NCI-H128 (cell line): ENCODE results near the gene P2RY11.

Experiments used
- DNase-seq: peaks from one replicate; lab custom pipeline; 2025; ENCODE audit not compliant: unreplicated experiment; lab: John Stamatoyannopoulos, UW

P2RY11 gene, protein sequence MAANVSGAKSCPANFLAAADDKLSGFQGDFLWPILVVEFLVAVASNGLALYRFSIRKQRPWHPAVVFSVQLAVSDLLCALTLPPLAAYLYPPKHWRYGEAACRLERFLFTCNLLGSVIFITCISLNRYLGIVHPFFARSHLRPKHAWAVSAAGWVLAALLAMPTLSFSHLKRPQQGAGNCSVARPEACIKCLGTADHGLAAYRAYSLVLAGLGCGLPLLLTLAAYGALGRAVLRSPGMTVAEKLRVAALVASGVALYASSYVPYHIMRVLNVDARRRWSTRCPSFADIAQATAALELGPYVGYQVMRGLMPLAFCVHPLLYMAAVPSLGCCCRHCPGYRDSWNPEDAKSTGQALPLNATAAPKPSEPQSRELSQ

DNA sequence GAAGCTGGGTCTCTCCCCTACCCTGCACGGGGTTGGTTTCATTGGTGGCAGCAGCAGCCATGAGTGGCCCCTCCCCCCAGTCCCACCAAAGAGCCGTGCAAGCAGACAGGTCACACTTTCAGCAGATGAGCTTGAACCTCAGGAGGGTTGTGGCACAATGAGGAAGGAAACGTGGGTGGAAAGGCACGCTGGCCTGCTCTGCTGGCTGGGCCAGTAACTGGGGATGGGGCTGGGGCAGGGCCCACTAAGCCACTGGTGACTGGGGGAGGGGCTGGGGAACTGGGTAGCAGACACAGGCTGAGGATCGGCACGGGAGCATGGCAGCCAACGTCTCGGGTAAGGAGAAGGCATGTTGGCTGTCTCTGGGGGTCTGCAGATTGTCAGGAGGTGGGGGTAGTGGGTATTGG is at the start of gene P2RY11:
Gene P2RY11, plus strand, starts transcription at position 289 of the 407 bp plus-strand sequence. Its CDS starts 29 bp downstream, at position 318.
- DNase-seq, result no peak

DNA sequence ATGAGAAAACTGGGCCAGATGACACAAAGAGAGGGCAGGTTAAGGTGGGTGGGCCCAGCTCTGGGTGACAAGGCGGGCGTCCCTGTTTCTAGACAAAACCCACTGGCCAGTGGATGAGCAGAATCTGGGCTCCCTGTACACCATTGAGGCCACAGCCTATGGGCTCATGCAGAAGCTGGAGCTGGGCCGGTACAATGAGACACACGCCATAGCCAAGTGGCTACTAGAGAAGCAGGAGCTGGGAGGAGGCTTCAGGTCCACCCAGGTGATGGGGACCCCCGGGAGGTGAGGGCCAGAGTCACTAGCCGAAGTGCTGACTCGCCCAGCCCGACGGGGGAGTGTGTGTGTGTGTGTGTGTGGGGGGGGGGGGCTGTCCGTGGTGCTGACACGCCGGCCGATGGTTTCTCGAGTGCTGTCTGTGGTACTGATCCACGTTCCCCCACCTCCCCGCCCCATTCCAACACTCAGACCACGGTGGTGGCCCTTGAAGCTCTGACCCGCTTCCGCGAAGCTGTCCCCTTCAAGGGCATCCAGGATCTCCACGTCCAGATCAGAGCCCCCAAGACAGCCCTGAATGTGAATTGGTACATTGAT is 49.7 kb upstream of the P2RY11 start:
- DNase-seq, result no peak

DNA sequence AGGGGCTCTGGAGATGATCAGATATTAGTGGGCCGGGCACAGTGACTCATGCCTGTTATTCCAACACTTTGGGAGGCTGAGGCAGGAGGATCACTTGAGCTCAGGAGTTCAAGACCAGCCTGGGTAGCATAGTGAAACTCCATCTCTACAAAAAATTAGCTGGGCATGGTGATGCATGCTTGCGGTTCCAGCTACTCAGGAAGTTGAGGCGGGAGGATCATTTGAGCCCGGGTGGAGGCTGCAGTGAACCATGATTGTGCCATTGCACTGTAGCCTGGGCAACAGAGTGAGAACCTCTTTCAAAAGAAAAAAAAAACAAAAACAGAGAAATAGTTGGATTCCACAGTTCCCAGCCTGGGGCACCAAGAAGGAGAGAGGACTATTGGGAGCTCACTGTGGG is 43.3 kb upstream of the P2RY11 start:
- DNase-seq, result no peak

DNA sequence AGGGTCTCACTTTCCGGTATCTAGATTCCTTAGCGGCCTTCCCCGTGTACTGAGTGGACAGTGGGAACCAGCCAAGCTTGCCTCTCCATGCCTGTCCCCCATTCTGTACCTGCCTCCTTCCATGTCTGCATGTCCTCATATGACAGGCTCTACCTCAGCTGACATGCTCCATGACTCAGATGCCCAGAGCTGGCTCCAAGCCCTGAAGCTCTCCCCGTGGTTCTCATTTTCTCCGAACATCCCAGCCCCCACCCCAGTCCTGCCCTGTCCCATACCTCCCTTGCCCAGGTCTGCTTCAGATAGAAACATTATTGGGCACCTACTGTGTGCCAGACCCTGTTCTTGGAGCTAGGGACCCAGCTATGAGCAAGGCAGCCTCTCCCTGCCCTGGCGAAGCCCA is 42.4 kb upstream of the P2RY11 start:
- no peak for DNase-seq

GRCh38 chr19:10070730-10071446 is 40.6 kb upstream of the P2RY11 start:
- DNase-seq, result no peak

DNA sequence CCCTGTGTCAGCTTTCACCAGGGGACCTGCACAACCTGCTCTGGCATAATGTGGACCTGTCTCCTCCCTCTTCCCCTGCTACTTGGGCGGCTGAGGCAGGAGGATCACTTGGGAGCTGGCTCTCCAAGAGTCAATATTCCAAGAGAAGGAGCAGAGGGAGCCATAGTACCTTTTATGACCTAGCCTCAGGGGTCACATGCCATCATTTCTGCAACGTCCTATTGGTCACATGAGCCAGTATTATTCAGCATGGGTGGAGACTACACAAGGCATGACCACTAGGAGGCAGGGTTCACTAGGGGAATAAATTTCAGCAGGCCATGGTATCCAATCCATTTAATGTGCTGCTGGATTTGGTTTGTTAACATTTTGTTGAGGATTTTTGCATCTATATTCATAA is 37.3 kb upstream of the P2RY11 start:
- DNase-seq, result no peak

GRCh38 chr19:10076535-10076934 is 35.0 kb upstream of the P2RY11 start:
- DNase-seq, result no peak

GRCh38 chr19:10078329-10078728 is 33.2 kb upstream of the P2RY11 start:
- no peak for DNase-seq

- DNase-seq, result no peak
Observed at GRCh38 chr19:10079031-10079453, 32.5 kb upstream of the P2RY11 start.

- DNase-seq, result no peak
Observed at GRCh38 chr19:10083911-10084310, 27.6 kb upstream of the P2RY11 start.

DNA sequence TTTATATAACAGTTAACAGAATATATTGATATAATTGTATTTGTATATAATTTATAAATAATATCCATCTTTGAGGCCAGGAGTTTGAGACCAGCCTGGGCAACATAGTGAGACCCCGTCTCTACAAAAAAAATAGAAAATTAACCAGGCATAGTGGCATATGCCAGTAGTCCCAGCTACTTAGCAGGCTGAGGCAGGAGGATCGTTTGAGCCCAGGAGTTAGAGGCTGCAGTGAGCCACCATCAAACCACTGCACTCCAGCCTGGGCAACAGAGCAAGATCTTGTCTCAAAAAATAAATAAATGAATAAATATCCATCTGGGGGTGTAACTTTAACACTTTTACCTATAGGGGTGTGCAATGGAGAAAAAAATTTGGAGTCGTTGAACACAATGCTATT is 26.7 kb upstream of the P2RY11 start:
- DNase-seq, result no peak

DNA sequence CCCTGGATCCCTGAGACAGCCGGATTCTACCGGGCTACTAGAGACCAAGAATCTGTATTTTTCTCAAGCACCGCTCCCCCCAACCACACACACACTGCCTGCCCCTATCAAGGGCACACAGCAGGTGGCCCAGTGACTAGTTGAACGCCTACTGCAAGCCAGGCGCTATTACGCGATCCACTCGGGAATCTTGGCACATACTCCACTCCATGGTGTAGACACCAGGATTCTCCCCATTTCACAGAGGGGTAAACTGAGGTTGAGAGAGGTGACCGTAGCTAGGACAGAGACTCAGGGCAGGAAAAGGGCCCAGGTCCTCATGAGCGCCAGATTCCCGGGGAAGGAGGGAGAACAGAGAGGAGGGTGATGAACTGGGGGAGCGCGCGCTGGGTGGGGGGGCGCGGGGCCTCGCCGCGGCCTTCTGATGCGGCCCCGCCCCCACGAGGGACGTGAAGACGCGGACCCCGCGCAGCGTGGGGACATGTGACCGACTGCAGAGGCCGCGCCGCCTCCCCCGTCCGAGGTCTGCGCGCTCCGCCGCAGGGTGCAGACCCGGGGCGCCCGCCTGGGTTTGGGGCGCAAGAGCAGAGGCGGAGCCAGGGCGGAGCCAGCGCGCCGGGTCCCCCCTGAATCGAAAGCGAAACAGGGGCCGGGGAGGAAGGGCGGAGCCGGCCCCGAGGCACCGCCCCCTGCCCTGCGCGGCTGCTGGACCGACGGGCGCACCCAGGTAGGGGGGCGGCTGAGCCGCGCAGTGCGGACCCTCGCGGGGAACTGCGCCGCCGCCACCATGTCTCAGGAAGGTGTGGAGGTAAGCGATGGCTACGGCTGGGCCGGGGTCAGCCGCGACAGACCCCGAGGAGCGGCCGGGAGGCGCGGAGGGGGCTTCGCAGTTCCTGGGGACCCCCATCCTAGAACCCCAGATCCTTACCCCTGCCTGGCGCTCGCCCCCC is 25.6 kb upstream of the P2RY11 start, which contains the start of gene SHFL:
Gene SHFL, plus strand, starts transcription at position 677 of the 950 bp plus-strand sequence. Its CDS starts 111 bp downstream, at position 788.
- peak; percentile 48 for DNase-seq

- DNase-seq, result no peak
Observed at GRCh38 chr19:10086591-10087192, 24.8 kb upstream of the P2RY11 start.

DNA sequence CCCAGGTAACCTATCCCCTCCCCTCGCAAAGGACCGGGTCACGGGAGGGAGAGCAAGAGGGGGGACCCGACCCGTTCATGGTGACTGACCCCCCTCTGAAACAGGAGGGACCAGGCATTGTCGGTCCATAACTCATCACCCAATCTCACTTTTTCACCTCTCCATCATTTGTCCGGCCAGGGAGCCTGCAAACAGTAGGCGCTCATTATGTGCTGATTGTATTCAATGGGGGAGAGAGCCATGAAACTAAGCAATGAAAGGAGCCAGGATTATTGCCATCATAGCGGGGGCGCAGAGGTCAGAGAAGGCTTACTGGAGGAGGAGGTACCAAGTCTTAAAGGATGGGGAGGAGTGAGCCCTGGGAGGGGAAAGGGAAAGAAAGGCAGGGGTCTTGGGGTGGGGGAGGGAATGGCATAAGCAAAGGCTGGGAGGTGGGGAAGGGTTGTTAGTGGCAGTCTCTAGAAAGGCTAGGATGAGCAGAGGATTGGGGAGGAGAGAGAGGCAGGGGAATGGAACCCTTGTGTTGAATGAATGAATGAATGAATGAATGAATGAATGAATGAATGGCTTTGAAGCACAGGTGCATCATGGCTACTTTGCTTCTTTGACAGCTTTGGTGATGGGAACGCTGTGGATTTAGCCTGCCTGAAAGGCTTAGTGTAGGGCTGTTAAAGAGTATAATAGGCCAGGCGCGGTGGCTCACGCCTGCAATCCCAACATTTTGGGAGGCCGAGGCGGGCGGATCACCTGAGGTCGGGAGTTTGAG is 24.0 kb upstream of the P2RY11 start:
- DNase-seq, result no peak

DNA sequence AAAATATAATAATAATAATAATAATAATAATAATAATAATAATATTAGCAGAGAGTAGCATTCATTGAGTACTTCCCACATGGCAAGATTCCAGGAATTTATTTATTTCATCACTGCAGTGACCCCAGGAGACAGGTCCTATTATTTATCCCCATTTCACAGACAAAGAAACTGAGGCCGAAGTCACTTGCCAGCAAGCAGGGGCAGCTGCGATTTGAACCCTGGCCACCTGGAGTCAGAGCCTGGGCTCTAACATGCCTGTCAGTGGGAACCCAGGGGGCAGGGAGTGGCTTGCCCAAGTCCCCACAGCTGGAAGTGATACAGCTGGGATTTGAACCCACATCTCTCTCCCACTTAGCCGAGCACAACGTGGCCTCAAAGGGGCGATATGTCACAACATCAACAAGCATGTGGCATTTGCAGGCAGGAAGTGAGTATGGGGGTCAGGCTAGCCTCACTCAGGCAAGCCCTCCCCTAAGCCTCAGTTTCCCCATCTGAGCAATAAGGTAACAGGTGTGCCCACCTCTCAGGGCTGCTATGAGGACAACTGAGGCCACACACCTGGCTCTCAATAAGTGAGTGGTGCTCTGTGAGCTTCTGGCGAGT is 22.4 kb upstream of the P2RY11 start:
- no peak for DNase-seq

DNA sequence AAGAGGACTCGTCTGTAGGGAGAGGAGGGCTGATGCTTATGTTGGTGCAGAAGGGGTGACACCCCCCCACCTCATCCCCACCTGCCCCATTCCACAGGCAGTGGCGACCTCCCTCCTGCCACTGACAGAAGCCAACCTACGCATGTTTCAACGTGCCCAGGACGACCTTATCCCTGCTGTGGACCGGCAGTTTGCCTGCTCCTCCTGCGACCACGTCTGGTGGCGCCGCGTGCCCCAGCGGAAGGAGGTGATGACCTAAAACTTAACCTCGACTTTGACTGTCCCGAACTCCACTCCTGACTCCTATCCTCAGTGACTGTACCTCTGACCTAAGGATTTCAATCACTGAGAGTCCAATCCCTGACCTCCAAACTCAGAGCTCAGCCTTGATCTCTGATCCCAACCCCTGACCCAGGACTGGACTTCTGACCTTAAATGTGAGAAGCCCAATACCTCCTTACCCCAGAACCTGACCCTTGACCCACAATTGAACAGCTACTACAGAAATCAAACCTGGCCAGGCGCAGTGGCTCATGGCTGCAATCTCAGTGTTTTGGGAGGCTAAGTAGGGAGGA is 21.6 kb upstream of the P2RY11 start:
- DNase-seq, result no peak

DNA sequence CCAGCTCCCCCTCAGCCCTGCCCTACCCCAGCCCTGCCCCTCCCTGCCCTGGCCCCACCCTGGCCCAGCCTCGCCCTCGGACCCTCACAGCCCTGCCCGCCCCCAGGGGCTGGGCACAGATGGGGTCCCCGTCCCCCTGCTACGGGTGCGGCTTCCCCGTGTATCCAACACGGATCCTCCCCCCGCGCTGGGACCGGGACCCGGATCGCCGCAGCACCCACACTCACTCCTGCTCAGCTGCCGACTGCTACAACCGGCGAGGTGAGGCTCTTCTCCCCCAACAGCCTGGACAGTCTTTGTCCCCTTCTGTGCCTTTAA is 20.2 kb upstream of the P2RY11 start:
- no peak for DNase-seq

GRCh38 chr19:10091895-10092641 is 19.4 kb upstream of the P2RY11 start:
- DNase-seq, result no peak
